Panc1 (cell line): ENCODE data around the gene IGF1R. TPM values are rescaled to one million over a fixed set of nuclear protein-coding genes. Genes with fewer than 3 reads are reported as not detected.
A peak's percentile ranks its signal among the peaks of the same experiment; 100 is the strongest.

Experiments used
- ATAC-seq: fragments of 200-7000 bp; cut with Tn5 transposase; 2 replicates; pipeline ENCODE4 v1.9.1; 2020; ENCODE audit warnings: mild to moderate bottlenecking, moderate library complexity
- BruUV-seq: library from RNA; stranded (reverse); fragments of 400-500 nt; replicated peaks from 2 replicates; lab custom pipeline; 2021; lab: Mats Ljungman, UMichigan
- CTCF ChIA-PET: fragments of 300-600 bp; sonication (Branson Sonifier 250); formaldehyde crosslinking; loops from one replicate; lab custom pipeline; 2022; ENCODE audit warnings: antibody characterized with exemption; lab: Charles Lee
- POLR2A ChIA-PET: fragments of 300-600 bp; sonication (Branson Sonifier 250); formaldehyde crosslinking; loops from one replicate; lab custom pipeline; 2022; ENCODE audit warnings: antibody characterized with exemption; lab: Charles Lee
- DNase-seq: peaks from one replicate; pipeline ENCODE4 v3.0.0-alpha.2; 2010; ENCODE audit warnings: low read depth, low spot score
- H3K27ac ChIP-seq: 2 replicates; pipeline ENCODE4 v1.5.1; 2011; ENCODE audit warnings: mild to moderate bottlenecking, low read length, inconsistent platforms
- H3K27me3 ChIP-seq: fragments of 200-500 bp; sonication (Bioruptor generic); 2 replicates; pipeline ENCODE4 v1.6.0; 2014; ENCODE audit warnings: low read length, inconsistent platforms; ENCODE audit not compliant: control insufficient read depth, insufficient read depth
- H3K36me3 ChIP-seq: fragments of 200-500 bp; sonication (Bioruptor generic); 2 replicates; pipeline ENCODE4 v1.5.1; 2014; ENCODE audit warnings: inconsistent platforms, mild to moderate bottlenecking, low read length, moderate library complexity; ENCODE audit not compliant: control insufficient read depth, insufficient read depth
- H3K4me1 ChIP-seq: 2 replicates; pipeline ENCODE4 v1.5.1; 2011; ENCODE audit warnings: inconsistent platforms, mild to moderate bottlenecking, low read length, moderate library complexity; ENCODE audit not compliant: control insufficient read depth, insufficient read depth
- H3K4me3 ChIP-seq, 2 experiments: 2 replicates each; pipeline ENCODE4 v1.5.1; 2011 to 2012; ENCODE audit warnings: low read depth in 2 of 2, low read length in 2 of 2, mild to moderate bottlenecking in 2 of 2, inconsistent platforms in 1 of 2, moderate library complexity in 1 of 2
- H3K9me3 ChIP-seq: fragments of 200-500 bp; sonication (Bioruptor generic); 2 replicates; pipeline ENCODE4 v1.5.1; 2014; ENCODE audit warnings: low read depth, mild to moderate bottlenecking, inconsistent platforms, low read length, moderate library complexity; ENCODE audit not compliant: control insufficient read depth, insufficient read depth
- CTCF ChIP-seq: fragments of 450-650 bp; IDR thresholded peaks from 2 replicates; pipeline ENCODE4 v1.5.1; 2017; ENCODE audit warnings: mild to moderate bottlenecking
- POLR2AphosphoS5 ChIP-seq: IDR thresholded peaks from 2 replicates; pipeline ENCODE4 v1.6.1; 2012; ENCODE audit warnings: mild to moderate bottlenecking, low read depth, low read length, moderate library complexity
- REST ChIP-seq, 2 experiments: IDR thresholded peaks; 2 replicates each; pipeline ENCODE4 v1.6.1; 2011 to 2012; ENCODE audit warnings: low read depth in 2 of 2, control low read depth in 1 of 2, low read length in 1 of 2, mild to moderate bottlenecking in 1 of 2, moderate library complexity in 1 of 2; ENCODE audit not compliant: insufficient read depth in 1 of 2
- SIN3A ChIP-seq: IDR thresholded peaks from 2 replicates; pipeline ENCODE4 v1.6.1; 2012; ENCODE audit warnings: low read depth, mild to moderate bottlenecking, low read length, moderate library complexity, borderline replicate concordance; ENCODE audit not compliant: insufficient read depth
- TCF7L2 ChIP-seq: IDR thresholded peaks from 2 replicates; pipeline ENCODE4 v1.6.1; 2011; ENCODE audit warnings: mild to moderate bottlenecking, low read depth, low read length, inconsistent platforms
- in situ Hi-C: cut with HindIII; loops from 2 replicates; pipeline ENCODE4 v1.10.0; 2016; ENCODE audit warnings: low sequenced_read_pairs, low pct_unique_long_range_greater_than_20kb
- intact Hi-C: fragments of 100-400 bp; cut with micrococcal nuclease; formaldehyde crosslinking; loops from one replicate; pipeline ENCODE4 v1.10.0; 2022; ENCODE audit not compliant: unreplicated experiment
- total RNA-seq: library from RNA; stranded (reverse); gene quantifications from one replicate; pipeline ENCODE4 v1.2.1, GENCODE V29; 2021; ENCODE audit not compliant: unreplicated experiment

IGF1R gene
- total RNA-seq, 1 experiment from 2014 or later, result 77.1 TPM

GRCh38 chr15:98858610-98859023, 210.3 kb downstream of the IGF1R start:
- no peaks in the 10 kb centered on the region for H3K9me3 ChIP-seq
- no peaks in the 10 kb centered on the region for H3K36me3 ChIP-seq
- H3K4me1 ChIP-seq, result peaks cover 95% of the 10 kb centered on the region
- H3K27me3 ChIP-seq, result no peaks in the 10 kb centered on the region
- H3K4me3 ChIP-seq, result peak overlapping the region; percentile 18 to 48; a peak in 3 of 4 replicates
- intact Hi-C loops (no loop called here), in situ Hi-C loops (no loop called here)
- POLR2A ChIA-PET, result interaction anchor here (0.7 to 0.9 kb wide), 2 partner anchors 10 to 156 kb away, joined by 4 to 5 read pairs; no protein-coding TSS in a partner anchor
- BruUV-seq, result no TSS peak
- H3K27ac ChIP-seq, result peak overlapping the region; percentile 99
- ATAC-seq (no peak), DNase-seq (no peak)
- TF ChIP-seq REST (IDR thresholded peaks at IDR 0.05; ENCODE audit: insufficient read depth in 1 of 2, low read depth in 2 of 2, low read length in 1 of 2), result no peak
- no peak for TF ChIP-seq TCF7L2
- TF ChIP-seq SIN3A, result no peak
- CTCF ChIA-PET, result interaction anchor here (0.7 to 1.0 kb wide), 2 partner anchors 339 to 905 kb away, joined by 3 read pairs; no protein-coding TSS in a partner anchor

GRCh38 chr15:98859149-98859548, 210.8 kb downstream of the IGF1R start:
- no peaks in the 10 kb centered on the region for H3K27me3 ChIP-seq
- DNase-seq (no peak), ATAC-seq (no peak)
- CTCF ChIA-PET, result interaction anchor here (0.7 kb wide), 1 partner anchor 905 kb away, joined by 3 read pairs; no protein-coding TSS in a partner anchor
- in situ Hi-C loops, result no loop called here
- H3K9me3 ChIP-seq, result no peaks in the 10 kb centered on the region
- TF ChIP-seq CTCF (no peak), POLR2AphosphoS5 (no peak), SIN3A (no peak), TCF7L2 (no peak), REST (IDR thresholded peaks at IDR 0.05; ENCODE audit: insufficient read depth in 1 of 2, low read depth in 2 of 2, low read length in 1 of 2) (no peak)
- peak overlapping the region; percentile 99 for H3K27ac ChIP-seq
- peak overlapping the region; percentile 18 to 48 for H3K4me3 ChIP-seq
- H3K36me3 ChIP-seq, result no peaks in the 10 kb centered on the region
- no TSS peak for BruUV-seq
- POLR2A ChIA-PET, result interaction anchor here (0.7 to 0.9 kb wide), 2 partner anchors 10 to 155 kb away, joined by 4 to 5 read pairs; no protein-coding TSS in a partner anchor
- H3K4me1 ChIP-seq, result peaks cover 94% of the 10 kb centered on the region
- intact Hi-C loops, result no loop called here
